DOHH2 (cell line): ENCODE data around the gene MRAP2.
"Not testable (repeated sequence)": the region's sequence is repeated elsewhere in the genome, so short reads cannot be mapped to it uniquely, and the experiment has no call there.

Experiments used
- H3F3A ChIP-seq: fragments of 200-600 bp; sonication (generic), shearing (Covaris generic); 2 replicates; pipeline ENCODE4 v1.6.0; 2016; ENCODE audit warnings: antibody characterized with exemption, mild to moderate bottlenecking; ENCODE audit not compliant: control insufficient read depth, insufficient read depth
- H3K27ac ChIP-seq: fragments of 200-600 bp; sonication (generic); 2 replicates; pipeline ENCODE4 v1.5.1; 2014; ENCODE audit warnings: low read depth, mild to moderate bottlenecking, low read length, moderate library complexity
- H3K27me3 ChIP-seq: fragments of 200-600 bp; sonication (generic); 2 replicates; pipeline ENCODE4 v1.6.1; 2014; ENCODE audit warnings: mild to moderate bottlenecking, low read length, mixed read lengths; ENCODE audit not compliant: control insufficient read depth
- H3K36me3 ChIP-seq: fragments of 200-600 bp; sonication (generic); 2 replicates; pipeline ENCODE4 v1.6.1; 2014; ENCODE audit warnings: mild to moderate bottlenecking, low read length, moderate library complexity, mixed read lengths; ENCODE audit not compliant: control insufficient read depth
- H3K4me1 ChIP-seq: fragments of 200-600 bp; sonication (generic); 2 replicates; pipeline ENCODE4 v1.6.1; 2014; ENCODE audit warnings: mild to moderate bottlenecking, low read length, mixed read lengths; ENCODE audit not compliant: control insufficient read depth
- H3K4me2 ChIP-seq: fragments of 200-600 bp; sonication (generic); 2 replicates; pipeline ENCODE4 v1.6.0; 2014; ENCODE audit warnings: mild to moderate bottlenecking, low read length, moderate library complexity
- H3K4me3 ChIP-seq: fragments of 200-600 bp; sonication (generic); 2 replicates; pipeline ENCODE4 v1.5.1; 2014; ENCODE audit warnings: mild to moderate bottlenecking, low read length, mixed read lengths
- H3K79me2 ChIP-seq: fragments of 200-600 bp; sonication (generic); 2 replicates; pipeline ENCODE4 v1.6.1; 2014; ENCODE audit warnings: mild to moderate bottlenecking, low read length, mixed read lengths; ENCODE audit not compliant: control insufficient read depth
- H3K9me2 ChIP-seq: fragments of 200-600 bp; sonication (generic); replicated peaks from 2 replicates; pipeline ENCODE4 v1.6.1; 2014; ENCODE audit warnings: mild to moderate bottlenecking, low read length, mixed read lengths; ENCODE audit not compliant: control insufficient read depth
- H3K9me3 ChIP-seq: fragments of 200-600 bp; sonication (generic); 2 replicates; pipeline ENCODE4 v1.6.1; 2014; ENCODE audit warnings: antibody characterized with exemption, low read length, mixed read lengths; ENCODE audit not compliant: control insufficient read depth, insufficient read depth
- H4K20me1 ChIP-seq: fragments of 200-600 bp; sonication (generic); 2 replicates; pipeline ENCODE4 v1.6.0; 2014; ENCODE audit warnings: low read depth, mild to moderate bottlenecking, antibody characterized with exemption, low read length, moderate library complexity; ENCODE audit not compliant: control insufficient read depth, insufficient read depth
- EZH2phosphoT487 ChIP-seq: fragments of 200-600 bp; sonication (generic); IDR thresholded peaks from 2 replicates; pipeline ENCODE4 v1.6.1; 2017; ENCODE audit warnings: borderline replicate concordance, mild to moderate bottlenecking, antibody characterized with exemption, low read length, moderate library complexity, mixed read lengths
- TF ChIP-seq, protein P1 (sequence below): fragments of 200-600 bp; sonication (generic); IDR thresholded peaks from one replicate; pipeline ENCODE4 v1.5.1; 2014; ENCODE audit warnings: antibody characterized with exemption, mild to moderate bottlenecking, low read depth, low read length; ENCODE audit not compliant: poor library complexity, severe bottlenecking

The MRAP2 gene

DNA sequence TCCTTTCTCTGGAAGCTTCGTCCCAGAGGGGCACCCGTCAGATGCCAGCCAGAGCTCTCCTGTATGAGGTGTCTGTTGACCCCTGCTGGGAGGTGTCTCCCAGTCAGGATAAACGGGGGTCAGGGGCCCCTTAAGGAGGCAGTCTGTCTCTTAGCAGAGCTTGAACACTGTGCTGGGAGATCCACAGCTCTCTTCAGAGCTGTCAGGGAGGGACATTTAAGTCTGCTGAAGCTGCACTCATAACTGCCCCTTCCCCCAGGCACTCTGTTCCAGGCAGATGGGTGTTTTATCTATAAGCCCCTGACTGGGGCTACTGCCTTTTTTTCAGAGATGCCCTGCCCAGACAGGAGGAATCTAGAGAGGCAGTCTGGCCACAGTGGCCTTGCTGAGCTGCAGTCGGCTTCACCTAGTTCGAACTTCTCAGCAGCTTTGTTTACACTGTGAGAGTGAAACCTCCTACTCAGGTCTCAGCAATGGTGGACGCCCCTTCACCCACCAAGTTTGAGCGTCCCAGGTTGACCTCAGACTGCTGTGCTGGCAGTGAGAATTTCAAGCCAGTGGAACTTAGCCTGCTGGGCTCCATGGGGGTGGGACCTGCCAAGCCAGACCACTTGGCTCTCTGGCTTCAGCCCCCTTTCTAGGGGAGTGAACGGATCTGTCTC is 81.5 kb downstream of the MRAP2 start:
- not testable (repeated sequence) for H4K20me1 ChIP-seq, H3F3A ChIP-seq, H3K79me2 ChIP-seq, H3K27ac ChIP-seq, H3K9me2 ChIP-seq, H3K36me3 ChIP-seq, H3K27me3 ChIP-seq, H3K4me3 ChIP-seq, H3K4me2 ChIP-seq, H3K4me1 ChIP-seq, H3K9me3 ChIP-seq

DNA sequence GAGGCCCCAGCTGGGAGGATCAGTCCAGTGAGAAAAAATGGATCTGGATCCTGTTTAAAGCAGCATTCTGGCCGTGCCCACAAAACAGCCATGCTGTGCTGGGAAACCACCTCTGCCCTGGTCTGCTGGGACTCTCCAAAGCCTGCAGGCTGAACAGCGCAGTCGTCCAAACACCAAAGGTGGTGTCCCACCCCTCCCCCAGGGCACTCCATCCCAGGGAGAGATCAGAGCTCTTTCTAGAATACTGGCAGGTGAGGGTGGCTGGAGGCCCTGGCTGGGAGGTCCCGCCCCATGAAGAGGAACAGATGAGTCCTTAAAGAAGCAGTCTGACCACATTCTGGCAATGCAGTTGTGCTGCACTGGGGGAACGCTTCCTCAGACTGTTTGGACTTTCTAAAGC is 84.6 kb downstream of the MRAP2 start:
- Histone ChIP-seq H3K4me1 (no peaks in the 10 kb centered on the region), H4K20me1 (no peaks in the 10 kb centered on the region), H3K79me2 (no peaks in the 10 kb centered on the region), H3K9me2 (no peaks in the 10 kb centered on the region), H3K27ac (no peak overlapping the region), H3K36me3 (no peaks in the 10 kb centered on the region), H3K4me3 (no peak overlapping the region), H3K27me3 (no peaks in the 10 kb centered on the region), H3K9me3 (no peaks in the 10 kb centered on the region), H3K4me2 (no peak overlapping the region), H3F3A (no peaks in the 10 kb centered on the region)
- no peak for TF ChIP-seq EZH2phosphoT487

DNA sequence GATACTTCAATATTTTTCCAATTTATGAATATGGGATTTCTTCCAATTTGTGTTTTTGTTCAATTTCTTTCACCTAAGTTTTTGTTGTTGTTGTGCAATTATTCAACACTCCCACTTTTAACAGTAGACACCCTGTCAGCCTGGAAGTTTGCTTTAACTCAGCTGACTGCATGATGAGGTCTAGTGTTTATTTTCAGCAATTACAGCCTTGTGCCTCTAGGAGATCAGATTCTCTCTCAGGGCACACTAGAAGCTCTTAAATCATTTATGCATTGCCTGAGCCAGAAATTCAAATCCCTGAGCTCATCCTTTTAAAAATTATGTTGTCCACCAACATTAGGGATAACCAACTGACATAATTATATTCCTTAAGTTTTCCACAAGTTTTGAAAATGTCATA is 85.7 kb downstream of the MRAP2 start:
- no peaks in the 10 kb centered on the region for H3F3A ChIP-seq

DNA sequence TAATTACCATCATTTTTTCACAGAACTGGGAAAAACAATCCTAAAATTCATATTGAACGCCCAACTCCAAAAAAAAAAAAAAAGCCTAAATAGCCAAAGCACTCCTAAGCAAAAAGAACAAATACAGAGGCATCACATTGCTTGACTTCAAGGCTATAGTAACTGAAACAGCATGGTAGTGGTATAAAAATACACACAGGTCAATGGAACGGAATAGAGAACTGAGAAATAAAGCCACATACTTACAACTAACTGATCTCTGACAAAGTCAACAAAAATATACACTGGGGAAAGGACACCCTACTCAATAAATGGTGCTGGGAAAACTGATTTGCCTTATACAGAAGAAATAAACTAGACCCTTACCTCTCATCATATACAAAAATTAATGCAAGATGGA is 89.6 kb downstream of the MRAP2 start:
- no peak overlapping the region for H3K4me3 ChIP-seq
- no peaks in the 10 kb centered on the region for H3K27me3 ChIP-seq
- TF ChIP-seq EZH2phosphoT487 = no peak
- TF ChIP-seq, protein P1, sequence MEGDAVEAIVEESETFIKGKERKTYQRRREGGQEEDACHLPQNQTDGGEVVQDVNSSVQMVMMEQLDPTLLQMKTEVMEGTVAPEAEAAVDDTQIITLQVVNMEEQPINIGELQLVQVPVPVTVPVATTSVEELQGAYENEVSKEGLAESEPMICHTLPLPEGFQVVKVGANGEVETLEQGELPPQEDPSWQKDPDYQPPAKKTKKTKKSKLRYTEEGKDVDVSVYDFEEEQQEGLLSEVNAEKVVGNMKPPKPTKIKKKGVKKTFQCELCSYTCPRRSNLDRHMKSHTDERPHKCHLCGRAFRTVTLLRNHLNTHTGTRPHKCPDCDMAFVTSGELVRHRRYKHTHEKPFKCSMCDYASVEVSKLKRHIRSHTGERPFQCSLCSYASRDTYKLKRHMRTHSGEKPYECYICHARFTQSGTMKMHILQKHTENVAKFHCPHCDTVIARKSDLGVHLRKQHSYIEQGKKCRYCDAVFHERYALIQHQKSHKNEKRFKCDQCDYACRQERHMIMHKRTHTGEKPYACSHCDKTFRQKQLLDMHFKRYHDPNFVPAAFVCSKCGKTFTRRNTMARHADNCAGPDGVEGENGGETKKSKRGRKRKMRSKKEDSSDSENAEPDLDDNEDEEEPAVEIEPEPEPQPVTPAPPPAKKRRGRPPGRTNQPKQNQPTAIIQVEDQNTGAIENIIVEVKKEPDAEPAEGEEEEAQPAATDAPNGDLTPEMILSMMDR = no peak
- H3K27ac ChIP-seq = no peak overlapping the region
- H3K79me2 ChIP-seq = no peaks in the 10 kb centered on the region
- no peaks in the 10 kb centered on the region for H4K20me1 ChIP-seq
- H3F3A ChIP-seq = no peaks in the 10 kb centered on the region
- H3K36me3 ChIP-seq = peaks cover 2% of the 10 kb centered on the region; the same call in 1 of the 2 replicates
- H3K9me2 ChIP-seq = no peaks in the 10 kb centered on the region
- H3K4me2 ChIP-seq = no peak overlapping the region
- no peaks in the 10 kb centered on the region for H3K9me3 ChIP-seq
- no peaks in the 10 kb centered on the region for H3K4me1 ChIP-seq

More for the DNA sequence above, 85.7 kb downstream of the MRAP2 start:
- Histone ChIP-seq H3K9me2 (no peaks in the 10 kb centered on the region), H3K9me3 (no peaks in the 10 kb centered on the region), H3K79me2 (no peaks in the 10 kb centered on the region), H3K4me3 (no peak overlapping the region), H3K4me2 (no peak overlapping the region), H4K20me1 (no peaks in the 10 kb centered on the region), H3K27me3 (no peaks in the 10 kb centered on the region), H3K36me3 (no peaks in the 10 kb centered on the region), H3K4me1 (no peaks in the 10 kb centered on the region), H3K27ac (no peak overlapping the region)
- TF ChIP-seq, protein P1 = no peak
- no peak for TF ChIP-seq EZH2phosphoT487

DNA sequence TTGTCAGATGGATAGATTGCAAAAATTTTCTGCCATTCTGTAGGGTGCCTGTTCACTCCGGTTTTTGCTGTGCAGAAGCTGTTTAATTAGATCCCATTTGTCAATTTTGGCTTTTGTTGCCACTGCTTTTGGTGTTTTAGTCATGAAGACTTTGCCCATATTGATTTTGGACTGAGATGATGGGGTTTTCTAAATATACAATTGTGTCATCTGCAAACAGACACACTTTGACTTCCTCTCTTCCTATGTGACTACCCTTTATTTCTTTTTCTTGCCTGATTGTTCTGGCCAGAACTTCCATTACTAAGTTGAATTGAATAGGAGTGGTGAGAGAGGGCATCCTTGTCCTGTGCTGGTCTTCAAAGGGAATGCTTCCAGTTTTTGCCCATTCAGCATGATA is 96.0 kb downstream of the MRAP2 start:
- not testable (repeated sequence) for H3K4me2 ChIP-seq, H3K4me3 ChIP-seq, H4K20me1 ChIP-seq, H3K79me2 ChIP-seq, H3K27me3 ChIP-seq, H3K27ac ChIP-seq, H3K4me1 ChIP-seq, H3K9me3 ChIP-seq, H3K36me3 ChIP-seq, H3F3A ChIP-seq, H3K9me2 ChIP-seq

DNA sequence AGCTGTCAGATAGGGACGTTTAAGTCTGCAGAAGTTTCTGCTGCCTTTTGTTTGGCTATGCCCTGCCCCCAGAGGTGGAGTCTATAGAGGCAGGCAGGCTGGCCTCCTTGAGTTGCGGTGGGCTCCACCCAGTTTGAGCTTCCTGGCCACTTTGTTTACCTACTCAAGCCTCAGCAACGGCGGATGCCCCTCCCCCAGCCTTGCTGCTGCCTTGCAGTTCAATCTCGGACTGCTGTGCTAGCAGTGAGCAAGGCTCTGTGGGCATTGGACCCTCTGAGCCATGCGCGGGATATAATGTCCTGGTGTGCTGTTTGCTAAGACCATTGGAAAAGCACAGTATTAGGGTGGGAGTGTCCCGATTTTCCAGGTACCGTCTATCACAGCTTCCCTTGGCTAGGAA is 99.8 kb downstream of the MRAP2 start:
- H3K79me2 ChIP-seq, H3K9me3 ChIP-seq, H3K4me3 ChIP-seq, H4K20me1 ChIP-seq, H3K36me3 ChIP-seq, H3K27ac ChIP-seq, H3K27me3 ChIP-seq, H3F3A ChIP-seq, H3K4me2 ChIP-seq, H3K9me2 ChIP-seq, H3K4me1 ChIP-seq: not testable (repeated sequence)
